ENCODE data around the gene TRIP10.

- TF ChIP-seq, protein P1, sequence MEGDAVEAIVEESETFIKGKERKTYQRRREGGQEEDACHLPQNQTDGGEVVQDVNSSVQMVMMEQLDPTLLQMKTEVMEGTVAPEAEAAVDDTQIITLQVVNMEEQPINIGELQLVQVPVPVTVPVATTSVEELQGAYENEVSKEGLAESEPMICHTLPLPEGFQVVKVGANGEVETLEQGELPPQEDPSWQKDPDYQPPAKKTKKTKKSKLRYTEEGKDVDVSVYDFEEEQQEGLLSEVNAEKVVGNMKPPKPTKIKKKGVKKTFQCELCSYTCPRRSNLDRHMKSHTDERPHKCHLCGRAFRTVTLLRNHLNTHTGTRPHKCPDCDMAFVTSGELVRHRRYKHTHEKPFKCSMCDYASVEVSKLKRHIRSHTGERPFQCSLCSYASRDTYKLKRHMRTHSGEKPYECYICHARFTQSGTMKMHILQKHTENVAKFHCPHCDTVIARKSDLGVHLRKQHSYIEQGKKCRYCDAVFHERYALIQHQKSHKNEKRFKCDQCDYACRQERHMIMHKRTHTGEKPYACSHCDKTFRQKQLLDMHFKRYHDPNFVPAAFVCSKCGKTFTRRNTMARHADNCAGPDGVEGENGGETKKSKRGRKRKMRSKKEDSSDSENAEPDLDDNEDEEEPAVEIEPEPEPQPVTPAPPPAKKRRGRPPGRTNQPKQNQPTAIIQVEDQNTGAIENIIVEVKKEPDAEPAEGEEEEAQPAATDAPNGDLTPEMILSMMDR (optimal IDR thresholded peaks at IDR 0.05 in 1 of 3, IDR thresholded peaks at IDR 0.05 in 1 of 3, conservative IDR thresholded peaks at IDR 0.05 in 1 of 3; ENCODE audit: extremely low read depth in 1 of 3, insufficient read depth in 2 of 3, low read length in 3 of 3), result no peak
- TF ChIP-seq EZH2 (IDR thresholded peaks at IDR 0.05; ENCODE audit: low read length), result no peak
These were observed 13.0 kb downstream of the TRIP10 start for GRCh38 chr19:6752256-6753177.
